Large intestine (tissue), 3 donors: ENCODE measurements around the gene CHST6. TPM values are rescaled to one million over a fixed set of nuclear protein-coding genes. Genes with fewer than 3 reads are reported as not detected.

Source experiments
- DNase-seq, 2 donors: peaks; one replicate each; pipeline versions ENCODE4 v3.0.0 to v3.0.0-alpha.2; 2013
- H3K27ac ChIP-seq: one replicate; pipeline ENCODE4 v1.5.1; 2013; ENCODE audit warnings: low read length
- H3K27me3 ChIP-seq: 2 replicates; pipeline ENCODE4 v1.6.1; 2013; ENCODE audit warnings: low read length; ENCODE audit not compliant: control insufficient read depth, insufficient read depth
- H3K36me3 ChIP-seq: 2 replicates; pipeline ENCODE4 v1.6.1; 2013; ENCODE audit warnings: low read length; ENCODE audit not compliant: control insufficient read depth, insufficient read depth
- H3K4me1 ChIP-seq: one replicate; pipeline ENCODE4 v1.6.1; 2013; ENCODE audit warnings: low read length; ENCODE audit not compliant: control insufficient read depth, insufficient read depth
- H3K4me3 ChIP-seq: one replicate; pipeline ENCODE4 v1.5.1; 2013; ENCODE audit warnings: low read length
- H3K9me3 ChIP-seq: one replicate; pipeline ENCODE4 v1.6.1; 2013; ENCODE audit warnings: mild to moderate bottlenecking, low read depth, low read length, moderate library complexity; ENCODE audit not compliant: control insufficient read depth
- WGBS: methylation state at CpG from one replicate; pipeline ENCODE4 v1.1.5; 2013; ENCODE audit warnings: low lambda C conversion rate; ENCODE audit not compliant: insufficient coverage; 5-methylcytosine and 5-hydroxymethylcytosine counted together
- polyA plus RNA-seq: library from polyadenylated mRNA; unstranded; fragments of 120-200 nt; gene quantifications from one replicate; pipeline ENCODE4 v1.2.1, GENCODE V29; 2013

Gene CHST6
- polyA plus RNA-seq, 1 donor: 3.3 TPM

- Histone ChIP-seq H3K9me3 (no peaks in the 10 kb centered on the region), H3K27me3 (no peaks in the 10 kb centered on the region), H3K27ac (peak overlapping the region; percentile 58), H3K4me3 (no peak overlapping the region), H3K4me1 (peaks cover 19% of the 10 kb centered on the region), H3K36me3 (no peaks in the 10 kb centered on the region)
- DNase-seq: peak; percentile 55 to 82
- WGBS: no CpG with 5 or more reads among the region's 2 CpGs
Observed at GRCh38 chr16:75486676-75487313, 8.4 kb downstream of the CHST6 start.

- Histone ChIP-seq H3K9me3 (no peaks in the 10 kb centered on the region), H3K4me3 (no peak overlapping the region), H3K4me1 (peaks cover 19% of the 10 kb centered on the region), H3K36me3 (no peaks in the 10 kb centered on the region), H3K27ac (peak overlapping the region; percentile 58), H3K27me3 (no peaks in the 10 kb centered on the region)
- DNase-seq: peak; percentile 71 to 86
- 0% methylated on average over 1 of the region's 9 CpGs for WGBS
Observed at GRCh38 chr16:75486014-75486675, 9.1 kb downstream of the CHST6 start.

DNA sequence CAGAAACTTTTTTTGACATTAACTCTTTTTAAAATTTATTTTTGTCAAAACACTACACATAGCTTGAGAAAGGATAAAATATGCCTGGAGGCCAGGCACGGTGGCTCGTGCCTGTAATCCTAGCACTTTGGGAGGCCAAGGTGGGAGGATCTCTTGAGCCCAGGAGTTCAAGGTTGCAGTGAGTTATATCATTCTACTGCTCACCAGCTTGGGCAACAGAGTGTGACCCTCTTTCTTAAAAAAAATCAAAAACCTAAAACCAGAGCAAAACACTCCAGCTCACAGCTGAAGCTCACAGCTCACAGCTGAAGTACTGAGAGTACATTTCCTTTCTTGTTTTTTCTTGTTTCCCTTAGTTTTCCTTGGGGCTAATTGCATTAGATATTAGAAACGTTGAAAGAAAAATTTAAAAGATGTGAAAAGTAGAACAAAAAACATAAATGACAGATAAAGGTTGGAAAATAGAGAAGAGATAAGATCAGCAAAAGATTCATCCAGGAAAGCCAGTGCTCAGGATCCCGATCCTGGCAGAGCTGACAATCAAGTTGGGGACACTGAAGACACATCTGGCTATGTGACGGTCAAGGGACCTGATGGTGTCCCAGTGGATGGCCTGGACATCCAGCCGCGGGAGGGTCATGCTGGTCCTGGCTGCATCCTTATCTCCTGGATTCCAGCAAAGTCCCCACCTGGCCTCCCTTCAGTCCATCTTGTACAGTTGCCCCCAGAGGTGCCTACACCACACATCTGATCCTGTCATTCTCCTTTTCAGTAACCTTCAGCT is 9.8 kb downstream of the CHST6 start:
- Histone ChIP-seq H3K27me3 (no peaks in the 10 kb centered on the region), H3K9me3 (no peaks in the 10 kb centered on the region), H3K36me3 (no peaks in the 10 kb centered on the region), H3K4me1 (peaks cover 19% of the 10 kb centered on the region), H3K27ac (no peak overlapping the region), H3K4me3 (no peak overlapping the region)
- WGBS: 88% methylated on average over 1 of the region's 7 CpGs
- no peak for DNase-seq

DNA sequence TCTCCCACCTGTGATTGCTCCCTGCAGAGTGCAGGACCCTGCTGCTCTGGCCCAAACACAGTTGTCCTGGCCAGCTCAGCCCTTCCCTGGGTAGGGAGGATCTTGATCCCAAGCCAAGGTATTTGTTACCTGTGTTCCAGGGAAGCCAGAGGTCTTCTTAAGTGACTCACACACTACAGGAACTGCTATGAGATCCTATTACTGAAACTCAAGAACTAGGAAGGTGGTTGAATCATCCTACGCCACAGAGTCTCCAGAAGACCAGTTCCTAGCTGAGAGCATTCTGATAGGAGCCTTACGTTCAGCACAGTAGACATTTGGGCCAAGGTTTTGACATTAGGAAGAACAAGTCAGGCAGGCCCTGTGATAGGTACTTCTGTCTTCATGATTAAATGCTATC is 12.0 kb downstream of the CHST6 start:
- Histone ChIP-seq H3K36me3 (no peaks in the 10 kb centered on the region), H3K27me3 (no peaks in the 10 kb centered on the region), H3K27ac (no peak overlapping the region), H3K4me1 (peaks cover 19% of the 10 kb centered on the region), H3K4me3 (no peak overlapping the region), H3K9me3 (peaks cover 4% of the 10 kb centered on the region)
- WGBS: no CpG with 5 or more reads among the region's 2 CpGs
- DNase-seq: no peak

GRCh38 chr16:75482434-75483205 is 12.6 kb downstream of the CHST6 start:
- H3K36me3 ChIP-seq: no peaks in the 10 kb centered on the region
- H3K4me3 ChIP-seq: no peak overlapping the region
- H3K27ac ChIP-seq: no peak overlapping the region
- H3K4me1 ChIP-seq: peaks cover 19% of the 10 kb centered on the region
- no peaks in the 10 kb centered on the region for H3K27me3 ChIP-seq
- H3K9me3 ChIP-seq: peaks cover 4% of the 10 kb centered on the region
- no CpG with 5 or more reads among the region's 14 CpGs for WGBS
- no peak for DNase-seq

- Histone ChIP-seq H3K27me3 (no peaks in the 10 kb centered on the region), H3K4me3 (no peak overlapping the region), H3K4me1 (peaks cover 9% of the 10 kb centered on the region), H3K36me3 (no peaks in the 10 kb centered on the region), H3K9me3 (peaks cover 4% of the 10 kb centered on the region), H3K27ac (no peak overlapping the region)
- 80% methylated on average over 1 of the region's 7 CpGs for WGBS
- DNase-seq: no peak
Observed at GRCh38 chr16:75481475-75481874, 13.8 kb downstream of the CHST6 start.

DNA sequence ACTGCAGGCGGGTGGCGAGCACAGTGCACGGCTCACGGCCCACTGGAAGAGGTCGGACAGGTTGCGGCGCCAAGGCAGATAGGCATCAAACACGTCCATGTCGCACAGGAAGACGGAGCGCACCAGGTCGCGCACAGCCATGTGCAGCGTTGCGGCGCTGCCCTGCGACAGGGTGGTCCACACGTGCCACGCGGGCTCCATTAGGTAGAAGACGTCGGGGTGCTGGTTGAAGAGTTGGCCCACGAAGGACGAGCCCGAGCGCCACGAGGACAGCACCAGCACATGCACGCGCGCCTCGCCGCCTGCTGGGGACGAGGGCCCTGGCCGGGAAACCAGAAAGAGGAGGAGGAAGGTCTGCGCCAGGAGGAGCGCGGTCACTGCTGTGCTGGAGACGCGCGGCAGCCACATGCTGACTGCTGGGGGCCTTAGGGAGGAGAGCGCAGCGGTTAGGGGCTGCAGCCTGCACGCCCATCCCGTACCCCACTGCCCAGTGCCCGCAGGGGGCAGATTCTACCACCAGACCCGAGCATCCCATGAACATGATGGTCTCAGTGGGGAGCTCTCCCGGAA is 15.7 kb downstream of the CHST6 start:
- no CpG with 5 or more reads among the region's 47 CpGs for WGBS
- no peak overlapping the region for H3K4me3 ChIP-seq
- H3K4me1 ChIP-seq: no peaks in the 10 kb centered on the region
- H3K36me3 ChIP-seq: no peaks in the 10 kb centered on the region
- no peak overlapping the region for H3K27ac ChIP-seq
- no peaks in the 10 kb centered on the region for H3K27me3 ChIP-seq
- peaks cover 4% of the 10 kb centered on the region for H3K9me3 ChIP-seq
- no peak for DNase-seq

DNA sequence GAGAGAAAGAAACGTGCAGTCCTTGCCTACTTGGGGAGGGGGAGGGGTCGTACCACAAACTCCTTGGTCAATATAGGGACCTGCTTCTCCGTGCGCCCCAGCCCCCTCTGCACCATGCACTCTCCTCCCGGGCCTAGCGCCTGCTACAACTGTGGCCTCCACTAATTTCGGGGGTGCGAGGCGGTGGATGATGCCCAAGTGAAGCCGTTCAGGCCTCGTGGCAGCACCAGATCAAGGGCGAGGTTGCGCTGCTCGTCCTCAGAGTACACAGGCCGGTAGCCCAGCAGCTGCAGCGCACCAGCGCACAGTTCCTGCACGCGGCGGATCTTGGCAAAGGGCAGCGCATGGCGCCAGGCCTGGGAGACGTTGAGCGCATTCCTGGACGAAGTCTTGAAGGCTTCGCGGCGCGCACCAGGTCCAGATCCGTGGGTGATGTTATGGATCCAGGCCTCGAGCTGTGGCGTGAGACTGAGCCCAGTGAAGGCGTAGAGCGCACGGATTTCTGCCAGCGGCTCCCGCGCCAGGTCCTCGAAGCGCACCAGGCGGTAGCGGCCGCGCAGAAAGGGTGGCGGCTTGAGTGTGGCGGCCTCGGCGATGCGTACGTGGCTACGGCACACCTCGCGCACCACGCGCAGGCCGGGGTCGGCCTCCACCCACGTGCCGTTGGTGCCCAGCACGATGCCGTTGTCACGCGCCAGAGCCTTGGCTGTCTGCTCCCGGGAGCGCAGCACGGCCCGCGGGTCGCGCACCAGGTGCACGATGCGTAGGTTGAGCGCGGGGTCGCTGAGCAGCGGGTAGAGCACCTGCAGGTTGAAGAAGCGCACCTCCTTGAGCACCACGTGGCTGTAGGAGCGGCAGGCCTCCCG is 16.5 kb downstream of the CHST6 start:
- no CpG with 5 or more reads among the region's 80 CpGs for WGBS
- Histone ChIP-seq H3K36me3 (no peaks in the 10 kb centered on the region), H3K9me3 (peaks cover 4% of the 10 kb centered on the region), H3K4me3 (no peak overlapping the region), H3K27ac (no peak overlapping the region), H3K4me1 (no peaks in the 10 kb centered on the region), H3K27me3 (no peaks in the 10 kb centered on the region)
- DNase-seq: no peak

- DNase-seq: no peak
- H3K4me1 ChIP-seq: no peaks in the 10 kb centered on the region
- no peak overlapping the region for H3K27ac ChIP-seq
- peaks cover 4% of the 10 kb centered on the region for H3K9me3 ChIP-seq
- H3K36me3 ChIP-seq: no peaks in the 10 kb centered on the region
- no peak overlapping the region for H3K4me3 ChIP-seq
- H3K27me3 ChIP-seq: no peaks in the 10 kb centered on the region
- no CpG with 5 or more reads among the region's 4 CpGs for whole genome bisulfite sequencing
Observed at GRCh38 chr16:75477680-75478473, 17.4 kb downstream of the CHST6 start.
